Keratinocyte (primary cell): Measurements from ENCODE around the gene ERF. TPM values are rescaled to one million over a fixed set of nuclear protein-coding genes. Genes with fewer than 3 reads are reported as not detected.
A peak's percentile ranks its signal among the peaks of the same experiment; 100 is the strongest.

Experiments
- DNase-seq: peaks from one replicate; pipeline ENCODE4 v3.0.0-alpha.2; 2011; ENCODE audit warnings: low read depth, missing footprints, low spot score
- FAIRE-seq: peaks from 2 replicates; lab custom pipeline; 2011; peaks lifted over from hg19 to GRCh38; lab: Jason Lieb, UNC
- H2AFZ ChIP-seq: 2 replicates; pipeline ENCODE4 v1.6.0; 2012; ENCODE audit warnings: low read length, control low read depth, inconsistent platforms; ENCODE audit not compliant: control insufficient read depth
- H3K27ac ChIP-seq: 2 replicates; pipeline ENCODE4 v1.5.1; 2011; ENCODE audit warnings: low read length; ENCODE audit not compliant: control insufficient read depth, insufficient read depth
- H3K27me3 ChIP-seq: 3 replicates; pipeline ENCODE4 v1.6.0; 2011; ENCODE audit warnings: low read length; ENCODE audit not compliant: control insufficient read depth, insufficient read depth; ENCODE audit errors: extremely low read depth
- H3K36me3 ChIP-seq, 2 experiments: 2 replicates in 1 of 2; 3 replicates in 1 of 2; pipeline ENCODE4 v1.5.1; 2011; ENCODE audit warnings: low read length in 2 of 2, mild to moderate bottlenecking in 1 of 2; ENCODE audit not compliant: control insufficient read depth in 2 of 2, insufficient read depth in 2 of 2; ENCODE audit errors: extremely low read depth in 1 of 2
- H3K4me1 ChIP-seq: 3 replicates; pipeline ENCODE4 v1.5.1; 2011; ENCODE audit warnings: low read length; ENCODE audit not compliant: control insufficient read depth, insufficient read depth; ENCODE audit errors: extremely low read depth
- H3K4me2 ChIP-seq: 3 replicates; pipeline ENCODE4 v1.6.0; 2011; ENCODE audit warnings: low read depth, low read length; ENCODE audit not compliant: control insufficient read depth, insufficient read depth; ENCODE audit errors: extremely low read depth
- H3K4me3 ChIP-seq, 3 experiments: fragments of 200-600 bp in 1 of 3; sonication (generic) in 1 of 3; 2 replicates in 2 of 3; 3 replicates in 1 of 3; pipeline ENCODE4 v1.5.1; 2011 to 2016; ENCODE audit warnings: low read length in 3 of 3, mild to moderate bottlenecking in 3 of 3, control low read depth in 2 of 3, inconsistent platforms in 1 of 3, low read depth in 1 of 3, mixed read lengths in 1 of 3, mixed run types in 1 of 3, moderate library complexity in 1 of 3; ENCODE audit not compliant: control insufficient read depth in 2 of 3, insufficient read depth in 2 of 3; ENCODE audit errors: extremely low read depth in 1 of 3
- H3K79me2 ChIP-seq: 2 replicates; pipeline ENCODE4 v1.6.0; 2012; ENCODE audit warnings: low read length; ENCODE audit not compliant: control insufficient read depth, insufficient read depth
- H3K9ac ChIP-seq: 3 replicates; pipeline ENCODE4 v1.6.0; 2011; ENCODE audit warnings: low read length; ENCODE audit not compliant: control insufficient read depth, insufficient read depth; ENCODE audit errors: extremely low read depth
- H3K9me1 ChIP-seq: 3 replicates; pipeline ENCODE4 v1.6.0; 2011; ENCODE audit warnings: low read length; ENCODE audit not compliant: control insufficient read depth, insufficient read depth; ENCODE audit errors: extremely low read depth
- H3K9me3 ChIP-seq: 2 replicates; pipeline ENCODE4 v1.5.1; 2012; ENCODE audit warnings: low read depth, low read length; ENCODE audit not compliant: control insufficient read depth
- H4K20me1 ChIP-seq: 3 replicates; pipeline ENCODE4 v1.6.0; 2011; ENCODE audit warnings: low read length; ENCODE audit not compliant: control insufficient read depth, insufficient read depth; ENCODE audit errors: extremely low read depth
- CTCF ChIP-seq, 3 experiments: IDR thresholded peaks in 1 of 3; conservative IDR thresholded peaks in 1 of 3; optimal IDR thresholded peaks in 1 of 3; 2 replicates in 2 of 3; 3 replicates in 1 of 3; pipeline versions ENCODE3 to v1.5.1; 2011; ENCODE audit warnings: low read length in 3 of 3, mild to moderate bottlenecking in 3 of 3, moderate library complexity in 2 of 3, control low read depth in 1 of 3, inconsistent platforms in 1 of 3; ENCODE audit not compliant: insufficient read depth in 2 of 3; ENCODE audit errors: extremely low read depth in 1 of 3
- EZH2 ChIP-seq: IDR thresholded peaks from one replicate; pipeline ENCODE4 v1.6.1; 2012; ENCODE audit warnings: inconsistent platforms, mild to moderate bottlenecking, low read length, moderate library complexity
- dilution Hi-C: fragments of 300-500 bp; cut with MboI; formaldehyde crosslinking; loops from one replicate; pipeline ENCODE4 v1.7.0; 2020; ENCODE audit warnings: low sequenced_read_pairs; ENCODE audit not compliant: extremely low pct_ligation_motif_present
- polyA plus RNA-seq, 5 experiments: library from polyadenylated mRNA; depleted of rRNA in 3 of 5; stranded (reverse) in 3 of 5; stranded (forward) in 1 of 5; unstranded in 1 of 5; fragments of >200 nt; gene quantifications; 1 replicate in 1 of 5; 2 replicates in 3 of 5; 3 replicates in 1 of 5; pipeline versions ENCODE4 v1.2.1 to v1.2.3, GENCODE V29; 2011 to 2012; ENCODE audit warnings: missing spikeins in 2 of 5, low read depth in 1 of 5, low replicate concordance in 1 of 5

ERF gene
- polyA plus RNA-seq, 1 donor (not counting 4 experiments of a cell fraction or from before 2014, with no cell fraction given): 83.5 TPM

GRCh38 chr19:42244347-42245220 is 10.3 kb downstream of the ERF start:
- Histone ChIP-seq H3K27ac (peak overlapping the region; percentile 59), H3K9ac (peak overlapping the region; percentile 95), H3K4me3 (peak overlapping the region; percentile 80 to 90 (median 82)), H3K79me2 (peaks cover 37% of the 10 kb centered on the region), H3K4me2 (peak overlapping the region; percentile 92), H3K4me1 (peaks cover 20% of the 10 kb centered on the region), H3K27me3 (no peaks in the 10 kb centered on the region), H4K20me1 (peaks cover 12% of the 10 kb centered on the region), H3K9me1 (peaks cover 3% of the 10 kb centered on the region), H2AFZ (peak overlapping the region; percentile 58), H3K36me3 (peaks cover 10 to 25% of the 10 kb centered on the region in 2 experiments), H3K9me3 (no peaks in the 10 kb centered on the region)
- FAIRE-seq (peak; percentile 66), DNase-seq (no peak)
- dilution Hi-C loops: no loop called here
- peak; percentile 56 to 63 (median 62) for TF ChIP-seq CTCF (optimal IDR thresholded peaks at IDR 0.05 in 1 of 3, IDR thresholded peaks at IDR 0.05 in 1 of 3, conservative IDR thresholded peaks at IDR 0.05 in 1 of 3; ENCODE audit: extremely low read depth in 1 of 3, insufficient read depth in 2 of 3, low read length in 3 of 3)
- TF ChIP-seq EZH2: no peak

- Histone ChIP-seq H3K9me1 (peaks cover 3% of the 10 kb centered on the region), H2AFZ (peak within 1 kb of the TSS; percentile 97), H3K36me3 (peaks cover 6 to 23% of the 10 kb centered on the region in 2 experiments), H3K4me1 (peaks cover 18% of the 10 kb centered on the region), H3K27ac (peak within 1 kb of the TSS; percentile 82), H4K20me1 (peaks cover 11% of the 10 kb centered on the region), H3K27me3 (no peaks in the 10 kb centered on the region), H3K9me3 (no peaks in the 10 kb centered on the region), H3K9ac (peak within 1 kb of the TSS; percentile 95), H3K4me3 (peak within 1 kb of the TSS; percentile 80 to 90 (median 82)), H3K4me2 (peak within 1 kb of the TSS; percentile 92), H3K79me2 (peaks cover 36% of the 10 kb centered on the region)
- TF ChIP-seq EZH2: no peak
- TF ChIP-seq CTCF (optimal IDR thresholded peaks at IDR 0.05 in 1 of 3, IDR thresholded peaks at IDR 0.05 in 1 of 3, conservative IDR thresholded peaks at IDR 0.05 in 1 of 3; ENCODE audit: extremely low read depth in 1 of 3, insufficient read depth in 2 of 3, low read length in 3 of 3): peak in 1 of 3 experiments; percentile 8
- peak; percentile 91 for FAIRE-seq
- peak; percentile 96 for DNase-seq
- dilution Hi-C loops: no loop called here
Observed at GRCh38 chr19:42242512-42243409, 12.2 kb downstream of the ERF start, which contains the start of gene GSK3A. Gene GSK3A, minus strand, starts transcription at chr19:42242602. Its CDS starts 137 bp downstream, at chr19:42242465.
